Renal cortical epithelial cell (primary cell): ENCODE measurements around the gene IGSF6. TPM values are rescaled to one million over a fixed set of nuclear protein-coding genes. Genes with fewer than 3 reads are reported as not detected.
"Not testable (repeated sequence)": the region's sequence is repeated elsewhere in the genome, so short reads cannot be mapped to it uniquely, and the experiment has no call there.

ENCODE experiments used
- DNase-seq: peaks from one replicate; pipeline ENCODE4 v3.0.0-alpha.2; 2011; ENCODE audit warnings: low read depth
- total RNA-seq: library from RNA; depleted of rRNA; stranded (reverse); fragments of >200 nt; gene quantifications from 2 replicates; pipeline ENCODE4 v1.2.3, GENCODE V29; 2014

The IGSF6 gene
- total RNA-seq, 1 donor from 2014 or later: 0.05 TPM

DNA sequence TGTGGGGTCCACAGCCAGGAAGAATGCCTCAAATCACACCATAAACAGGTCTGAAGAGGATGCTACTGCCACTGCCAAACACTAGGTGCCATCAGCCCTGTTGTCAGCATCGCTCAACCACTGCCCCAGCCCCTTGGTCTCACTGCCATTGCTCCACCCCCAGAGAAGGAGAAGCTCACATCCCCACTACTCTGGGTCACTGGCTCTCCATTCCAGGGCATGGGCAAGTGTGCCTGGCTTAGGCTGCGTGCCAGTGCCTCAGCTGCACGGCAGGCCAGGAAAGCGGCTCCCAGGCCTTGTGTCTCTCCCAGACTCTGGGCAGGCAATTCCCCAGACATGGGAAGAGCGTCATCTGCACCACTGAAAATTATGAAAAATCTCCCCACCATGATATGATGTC lies 1.2 kb upstream of the IGSF6 start:
- DNase-seq: no peak

DNA sequence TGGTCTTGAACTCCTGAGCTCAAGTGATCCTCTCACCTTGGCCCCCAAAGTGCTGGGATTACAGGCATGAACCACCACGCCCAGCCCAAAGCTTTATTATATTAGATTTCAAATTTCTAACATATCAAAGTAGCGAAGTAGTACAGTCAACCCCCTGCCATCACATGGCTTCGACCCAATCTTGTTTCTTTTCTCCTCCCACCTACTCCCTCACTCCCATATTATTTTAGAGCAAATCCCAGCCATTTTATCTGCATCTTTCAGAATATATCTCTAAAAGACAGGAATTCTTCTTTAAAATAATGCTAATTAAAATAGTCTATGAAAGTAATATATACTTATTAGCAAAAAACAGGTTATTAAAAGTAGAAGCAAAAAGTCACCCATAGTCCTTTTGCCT lies 893 bp downstream of the IGSF6 start:
- no peak for DNase-seq

DNA sequence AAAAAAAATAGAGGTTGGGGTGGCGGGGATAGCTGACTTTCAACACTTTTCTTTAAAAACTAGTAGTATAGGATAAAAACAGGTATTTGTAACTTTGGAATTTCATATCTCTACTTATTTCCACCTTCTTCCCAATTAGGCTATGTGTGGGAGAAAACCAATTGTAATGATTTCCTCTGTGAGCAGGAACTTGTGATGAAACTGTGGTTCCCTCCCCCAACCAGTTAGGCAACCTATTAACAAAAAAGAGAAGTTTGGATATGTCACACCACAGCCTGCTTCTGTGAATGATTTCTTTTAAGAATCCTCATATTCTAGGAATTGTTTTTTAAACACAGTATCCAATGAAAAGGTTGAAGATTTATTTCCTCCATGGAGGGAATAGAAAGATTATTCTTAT lies 1.9 kb downstream of the IGSF6 start:
- peak; percentile 51 for DNase-seq

DNA sequence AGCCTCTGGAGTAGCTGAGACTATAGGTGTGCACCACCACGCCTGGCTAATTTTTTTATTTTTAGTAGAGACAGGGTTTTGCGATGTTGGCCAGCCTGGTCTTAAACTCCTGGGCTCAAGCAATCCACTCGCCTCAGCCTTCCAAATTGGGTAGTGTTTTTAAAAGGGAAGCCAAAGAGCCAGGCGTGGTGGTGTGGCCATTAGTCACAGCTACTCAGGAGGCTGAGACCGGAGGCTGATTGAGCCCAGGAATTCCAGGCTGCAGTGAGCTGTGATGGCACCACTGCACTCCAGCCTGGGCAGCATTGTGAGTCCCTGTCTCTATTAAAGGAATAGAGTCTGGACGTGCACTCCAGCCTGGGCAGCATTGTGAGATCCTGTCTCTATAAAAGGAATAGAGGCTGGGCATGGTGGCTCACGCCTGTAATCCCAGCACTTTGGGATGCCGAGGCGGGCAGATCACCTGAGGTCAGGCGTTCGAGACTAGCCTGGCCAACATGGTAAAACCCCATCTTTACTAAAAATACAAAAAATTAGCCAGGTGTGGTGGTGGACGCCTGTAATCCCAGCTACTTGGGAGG lies 2.5 kb downstream of the IGSF6 start:
- DNase-seq: not testable (repeated sequence)

DNA sequence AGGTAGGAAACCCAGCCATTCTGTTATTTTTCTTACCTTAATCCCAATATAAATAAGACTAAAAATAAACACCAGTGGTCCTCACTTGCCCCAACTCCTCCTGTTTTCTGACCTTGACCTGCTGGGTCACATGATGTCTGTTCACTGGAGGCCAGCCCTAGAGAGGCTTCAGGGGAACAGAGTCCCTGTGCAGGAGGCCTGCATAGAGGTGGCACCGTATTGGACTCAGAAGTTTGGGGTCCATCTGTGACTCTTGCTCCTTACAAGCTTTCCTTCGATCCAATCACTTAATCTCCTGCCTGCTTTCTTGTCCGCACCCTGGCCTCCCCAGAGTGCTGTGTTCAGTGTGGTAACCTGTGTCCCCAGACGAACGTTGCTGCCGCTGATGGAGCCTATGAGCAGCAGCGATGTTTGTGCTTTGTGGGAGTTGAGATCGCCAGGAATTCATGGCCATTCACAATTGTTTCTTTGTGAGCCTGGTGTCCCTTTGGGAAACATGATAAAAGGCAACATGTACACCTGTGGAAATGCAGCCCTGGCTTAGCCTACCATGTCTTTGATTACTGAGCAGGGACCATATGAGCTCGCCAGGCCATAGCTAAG lies 4.7 kb downstream of the IGSF6 start:
- no peak for DNase-seq

DNA sequence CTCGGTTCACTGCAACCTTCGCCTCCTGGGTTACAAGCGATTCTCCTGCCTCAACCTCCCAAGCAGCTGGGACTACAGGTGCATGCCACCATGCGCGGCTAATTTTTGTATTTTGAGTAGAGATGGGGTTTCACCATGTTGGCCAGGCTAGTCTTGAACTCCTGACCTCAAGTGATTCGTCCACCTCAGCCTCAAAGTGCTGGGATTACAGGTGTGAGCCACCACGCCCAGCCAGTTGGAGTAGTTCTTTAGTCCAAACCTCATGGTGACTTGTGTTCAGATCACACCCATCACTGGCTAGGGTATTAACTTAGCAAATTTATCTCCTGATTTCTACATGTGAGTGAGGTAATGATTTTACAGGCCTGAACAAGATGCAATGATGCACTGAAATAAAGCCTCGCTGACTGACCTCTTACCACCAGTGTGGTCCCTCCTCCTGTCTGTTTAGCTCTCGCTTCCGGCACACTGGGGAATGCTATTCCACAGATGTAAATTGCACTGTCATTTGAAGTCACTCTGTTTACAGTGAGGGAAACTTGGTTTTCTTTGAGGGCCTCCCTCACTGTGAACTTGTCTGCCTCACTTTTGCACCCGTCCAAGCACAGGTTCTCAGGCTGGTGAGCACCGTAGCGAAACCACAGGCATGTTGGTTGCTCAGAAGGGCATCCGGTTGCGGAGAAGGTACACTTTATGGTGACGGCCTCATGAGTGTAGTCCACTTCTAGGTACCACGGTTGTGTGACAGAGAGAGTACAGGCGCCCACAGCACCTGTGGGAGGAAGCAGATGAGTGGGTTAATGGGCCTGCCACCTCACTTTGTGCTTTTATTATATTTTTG lies 5.5 kb downstream of the IGSF6 start:
- no peak for DNase-seq

DNA sequence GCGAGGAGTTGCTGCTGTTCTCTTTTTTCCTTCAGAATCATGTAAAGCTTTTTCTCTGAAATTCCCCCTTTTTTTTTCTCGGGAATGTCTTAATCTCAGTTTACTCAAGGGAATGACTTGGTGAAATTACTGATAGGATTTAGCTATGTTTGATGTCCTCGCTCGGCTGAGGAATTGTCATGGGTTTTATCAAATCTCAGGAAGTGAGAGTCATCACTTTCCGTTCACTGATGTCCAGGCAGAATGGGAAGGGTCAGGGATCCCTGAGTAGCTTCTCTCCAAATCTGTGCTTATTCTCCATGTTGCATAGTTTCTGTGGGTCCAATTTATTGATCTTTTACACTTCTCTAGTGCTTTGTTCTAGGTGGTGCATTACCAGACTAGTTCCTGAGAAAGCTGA lies 6.3 kb downstream of the IGSF6 start:
- no peak for DNase-seq

DNA sequence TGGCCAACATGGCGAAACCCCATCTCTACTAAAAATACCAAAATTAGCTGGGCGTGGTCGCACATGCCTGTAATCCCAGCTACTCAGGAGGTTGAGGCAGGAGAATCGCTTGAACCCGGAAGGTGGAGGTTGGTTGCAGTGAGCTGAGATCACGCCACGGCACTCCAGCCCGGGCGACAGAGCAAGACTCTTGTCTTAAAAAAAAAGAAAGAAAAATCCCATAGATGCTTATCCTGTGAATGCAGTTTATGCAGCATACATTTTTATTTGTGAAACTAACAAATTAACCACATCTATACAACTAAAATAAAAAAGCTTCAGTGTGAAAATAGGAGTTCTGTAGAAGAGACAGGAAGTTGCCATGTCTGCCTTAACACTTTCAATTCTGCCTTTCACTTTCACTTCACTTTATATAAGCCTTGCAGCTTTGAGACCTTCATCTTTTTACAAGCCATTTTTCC lies 7.1 kb downstream of the IGSF6 start:
- no peak for DNase-seq

DNA sequence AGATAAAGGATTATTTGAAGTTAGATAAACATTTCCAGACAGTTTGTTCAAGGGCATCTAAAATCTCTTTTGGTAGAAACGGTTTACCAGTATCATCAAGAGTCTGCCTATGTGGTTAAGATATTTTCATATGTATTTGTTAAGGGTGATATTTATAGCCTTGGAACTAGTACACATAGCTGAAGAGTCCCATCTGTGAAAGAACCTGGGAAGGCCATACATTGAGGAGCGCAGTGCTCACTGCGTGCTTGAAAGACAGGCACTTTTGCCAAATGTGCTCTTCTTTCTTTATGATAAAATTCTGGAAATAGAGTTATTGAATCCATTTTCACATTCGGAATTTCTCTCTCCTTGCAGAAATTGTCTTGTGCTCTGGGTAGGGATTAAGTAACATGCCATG lies 7.7 kb downstream of the IGSF6 start:
- DNase-seq: no peak

DNA sequence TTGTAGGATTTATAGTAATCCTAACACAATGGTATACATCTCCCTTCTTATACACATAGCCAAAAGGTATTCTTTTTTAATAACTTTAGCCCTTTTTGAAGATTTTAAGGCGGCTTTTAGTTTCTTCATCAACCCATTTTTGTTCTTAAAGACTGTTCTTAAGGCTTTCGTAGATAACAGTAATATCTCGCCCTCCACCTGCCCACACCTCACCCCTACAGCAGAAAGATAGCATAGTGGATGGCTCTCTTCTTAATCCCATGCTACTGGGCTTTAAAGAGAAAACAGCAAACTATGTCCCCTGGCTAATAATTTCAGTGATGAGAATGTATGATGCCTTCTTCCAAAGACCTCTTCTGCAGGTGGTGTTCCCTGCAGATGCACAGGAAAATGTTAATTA lies 8.6 kb downstream of the IGSF6 start:
- no peak for DNase-seq

DNA sequence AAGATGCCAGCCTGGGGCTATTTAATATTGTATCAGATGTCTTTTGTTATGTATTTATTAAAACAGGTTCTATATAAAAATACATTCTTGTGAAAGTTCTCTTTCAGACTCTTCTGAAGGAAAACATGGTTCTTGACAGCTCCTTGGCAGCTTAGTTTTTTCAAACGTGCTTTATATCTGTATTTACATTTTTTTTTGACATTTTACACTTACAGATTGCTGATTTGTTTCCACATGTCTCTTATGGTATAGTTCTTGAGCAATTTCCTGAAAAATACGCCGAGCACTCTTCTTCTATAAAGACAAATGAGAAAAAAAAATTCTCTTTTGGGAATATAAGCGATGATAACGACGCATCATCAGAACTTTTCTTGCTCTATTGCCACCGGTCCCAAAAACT lies 9.5 kb downstream of the IGSF6 start:
- no peak for DNase-seq

DNA sequence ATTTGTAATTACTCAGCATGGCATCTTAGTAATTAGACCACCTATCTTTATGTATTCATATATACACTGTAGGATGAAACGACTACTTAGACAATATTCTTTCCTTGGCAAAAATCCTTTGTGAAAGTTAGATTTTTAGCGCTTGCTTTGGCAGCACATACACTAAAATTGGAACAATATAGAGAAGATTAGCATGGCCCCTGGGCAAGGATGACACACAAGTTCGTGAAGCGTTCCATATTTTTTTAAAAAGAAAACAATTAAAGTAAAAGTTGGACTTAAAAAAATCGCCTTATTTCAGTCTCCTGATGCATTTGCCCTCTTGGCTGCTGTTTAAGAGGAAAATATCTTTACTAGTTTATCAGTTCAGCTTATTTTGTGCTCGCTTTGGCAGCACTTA lies 10.5 kb downstream of the IGSF6 start:
- no peak for DNase-seq

DNA sequence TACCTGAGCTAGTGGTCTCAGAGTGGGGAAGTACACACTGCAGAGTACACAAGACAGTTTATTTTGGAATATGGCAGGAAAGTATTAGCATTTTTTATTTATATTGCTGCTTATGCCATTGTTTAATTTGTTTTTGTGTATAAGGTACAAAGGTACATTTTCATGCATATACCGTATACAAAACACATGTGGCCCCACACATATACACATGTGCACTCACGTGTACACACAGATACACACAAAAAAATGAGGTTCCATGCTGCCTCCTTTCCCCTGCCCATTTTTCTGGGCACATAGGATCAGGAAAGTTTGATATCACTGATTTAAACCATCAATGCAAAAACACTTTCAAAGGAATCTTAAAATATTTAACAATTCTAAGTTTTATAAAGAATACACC lies 12.9 kb downstream of the IGSF6 start:
- DNase-seq: no peak

DNA sequence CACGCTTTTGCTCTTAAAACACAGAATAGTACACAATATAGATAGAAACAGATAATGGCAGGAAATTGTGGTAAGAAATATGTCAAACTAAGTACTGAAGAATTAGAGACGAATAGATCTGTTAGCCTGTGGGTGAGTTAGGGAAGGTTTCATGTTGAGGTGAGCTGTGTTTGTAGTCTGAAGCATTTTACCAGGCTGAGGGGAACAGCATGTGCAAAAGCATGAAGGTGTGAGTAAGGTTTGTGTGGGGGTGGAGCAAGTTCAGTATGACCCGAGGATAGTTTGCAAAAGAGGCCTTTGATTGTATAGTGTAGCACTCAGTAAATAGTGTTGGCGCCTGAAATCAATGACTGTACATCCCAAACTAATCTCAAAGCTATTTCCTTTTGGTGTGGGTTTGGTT lies 13.8 kb downstream of the IGSF6 start:
- peak; percentile 40 for DNase-seq

DNA sequence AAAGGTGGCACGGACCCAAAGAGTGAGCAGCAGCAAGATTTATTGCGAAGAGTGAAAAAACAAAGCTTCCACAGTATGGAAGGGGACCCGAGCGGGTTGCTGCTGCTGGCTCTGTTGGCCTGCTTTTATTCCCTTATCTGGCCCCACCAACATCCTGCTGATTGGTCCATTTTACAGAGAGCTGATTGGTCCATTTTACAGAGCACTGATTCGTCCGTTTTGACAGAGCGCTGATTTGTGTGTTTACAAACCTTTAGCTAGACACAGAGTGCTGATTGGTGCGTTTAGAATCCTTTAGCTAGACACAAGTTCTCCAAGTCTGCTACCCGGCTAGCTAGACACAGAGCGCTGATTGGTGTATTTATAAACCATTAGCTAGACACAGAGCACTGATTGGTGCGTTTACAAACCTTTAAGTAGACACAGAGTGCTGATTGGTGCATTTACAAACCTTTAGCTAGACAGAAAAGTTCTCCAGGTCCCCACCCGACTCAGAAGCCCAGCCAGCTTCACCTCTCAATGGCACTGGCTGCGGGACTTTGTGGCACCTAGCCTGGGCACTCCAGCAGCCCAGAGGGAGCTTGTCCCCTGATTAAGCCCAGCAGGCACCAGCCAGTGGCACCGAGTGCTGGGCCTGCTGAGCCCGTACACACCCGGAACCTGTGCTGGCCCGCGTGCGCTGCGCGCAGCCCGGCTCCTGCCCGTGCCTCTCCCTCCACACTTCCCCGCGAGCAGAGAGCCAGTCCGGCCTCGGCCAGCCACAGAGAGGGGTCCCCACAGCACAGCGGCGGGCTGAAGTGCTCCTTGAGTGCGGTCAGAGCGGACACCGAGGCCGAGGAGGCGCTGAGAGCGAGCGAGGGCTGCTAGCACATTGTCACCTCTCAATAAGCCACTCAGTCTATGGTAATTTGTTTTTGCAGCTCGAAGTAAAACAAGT lies 15.1 kb downstream of the IGSF6 start:
- DNase-seq: no peak

DNA sequence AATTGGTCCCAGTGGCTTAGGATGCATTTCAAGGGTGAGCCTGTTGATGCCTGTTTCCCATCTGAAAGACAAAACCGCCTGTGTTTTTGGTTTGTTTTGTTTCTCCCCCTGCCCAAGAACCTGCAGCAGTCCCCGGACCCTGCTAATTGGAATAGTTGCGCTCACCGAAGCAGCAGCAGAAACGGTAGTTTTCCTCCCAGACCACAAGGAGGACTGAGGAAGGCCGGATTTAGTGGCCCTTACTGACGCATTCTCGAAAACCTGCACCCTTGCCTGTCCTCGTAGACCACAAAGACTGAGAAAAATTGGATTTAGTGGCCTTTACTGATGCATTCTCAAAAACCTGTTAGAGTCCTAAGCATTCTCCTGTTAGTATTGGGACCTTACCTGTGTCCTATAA lies 16.7 kb downstream of the IGSF6 start:
- DNase-seq: not testable (repeated sequence)

DNA sequence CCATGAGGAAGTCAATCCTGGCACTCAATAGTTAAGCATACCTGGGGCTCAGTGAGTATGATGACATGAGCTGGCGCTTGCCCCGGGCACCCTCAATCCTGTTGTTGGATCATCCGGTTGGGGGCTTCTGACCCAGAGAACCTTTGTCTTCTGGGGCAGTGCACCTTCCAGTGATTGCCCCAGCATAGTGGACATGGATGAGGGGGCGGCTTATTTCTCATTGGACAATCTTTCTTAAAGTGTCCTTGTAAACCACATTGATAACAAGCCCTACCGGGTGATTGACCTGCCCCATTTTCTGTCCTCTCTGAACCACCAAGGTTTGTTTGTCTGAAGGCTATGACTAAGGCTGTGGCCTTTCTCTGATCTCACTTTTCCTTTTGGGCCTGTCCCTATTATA lies 18.2 kb downstream of the IGSF6 start:
- DNase-seq: no peak

DNA sequence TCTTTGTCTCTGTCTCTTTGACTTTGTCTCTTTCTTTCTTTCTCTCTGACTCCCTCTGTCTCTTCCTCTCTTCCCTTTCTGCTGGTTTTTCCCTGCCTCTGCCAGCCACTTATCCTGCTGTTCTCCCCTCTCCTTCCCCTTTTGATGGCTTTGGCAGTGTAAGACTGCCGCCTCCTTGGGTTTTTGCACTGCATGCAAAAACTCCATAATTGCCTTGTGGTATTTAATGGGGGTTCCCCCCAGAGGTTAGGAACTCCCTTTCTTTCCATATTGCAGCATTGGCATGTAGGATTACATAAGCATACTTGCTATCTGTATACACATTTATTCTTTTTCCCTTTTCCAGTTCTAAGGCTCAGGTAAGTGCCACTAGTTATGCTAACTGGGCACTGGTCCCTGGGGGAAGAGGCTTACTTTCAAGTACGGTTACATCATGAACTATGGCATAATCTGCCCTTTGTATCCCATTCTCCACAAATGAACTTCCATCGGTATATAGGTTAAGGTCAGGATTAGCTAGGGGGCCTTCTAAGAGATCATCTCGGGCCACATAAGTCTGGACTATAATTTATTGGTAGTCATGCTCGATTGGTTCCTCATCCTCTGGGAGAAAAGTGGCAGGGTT lies 20.3 kb downstream of the IGSF6 start:
- not testable (repeated sequence) for DNase-seq

DNA sequence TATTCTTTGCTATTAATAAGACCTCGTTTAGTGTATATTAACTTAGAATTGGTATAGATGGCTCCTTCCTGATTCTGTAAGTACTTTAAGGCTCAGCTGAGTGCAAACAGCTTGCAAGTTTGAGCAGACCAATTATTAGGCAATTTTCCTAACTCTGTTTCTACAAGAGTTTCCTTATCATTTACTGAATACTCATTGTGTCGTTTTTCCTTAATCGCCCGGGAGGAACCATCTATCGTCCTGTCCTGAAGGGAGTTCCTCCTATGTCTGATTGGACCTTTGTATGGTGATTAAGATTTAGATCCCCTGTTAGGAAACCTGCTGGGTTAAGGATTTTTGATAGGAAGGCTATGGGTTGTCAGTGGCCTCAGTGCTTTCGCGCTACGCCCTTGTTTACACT lies 21.0 kb downstream of the IGSF6 start:
- DNase-seq: not testable (repeated sequence)

DNA sequence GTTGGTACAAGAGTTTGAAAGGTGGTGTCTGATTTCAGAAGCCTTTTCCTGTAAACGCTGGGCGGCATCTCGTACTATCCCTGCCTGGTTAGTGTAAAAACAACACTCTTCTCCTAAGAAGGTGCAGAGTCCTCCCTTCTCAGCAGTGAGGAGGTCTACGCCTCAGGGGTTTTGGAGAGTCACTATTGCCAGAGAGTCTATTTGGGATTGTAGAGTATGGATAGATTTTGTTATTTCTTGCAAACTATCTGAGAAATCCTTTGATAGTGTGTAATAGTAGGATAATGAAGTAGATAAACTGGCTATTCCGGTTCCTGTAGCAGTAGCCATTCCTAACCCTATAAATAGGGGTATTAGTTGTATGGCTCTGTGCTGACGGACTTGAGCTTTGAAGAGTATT lies 21.5 kb downstream of the IGSF6 start:
- not testable (repeated sequence) for DNase-seq
